SK-N-MC (cell line): ENCODE data around the gene ZNF564.

Source experiments
- EZH2 ChIP-seq: fragments of 200-600 bp; sonication (generic); IDR thresholded peaks from one replicate; pipeline ENCODE4 v1.6.1; 2017; ENCODE audit warnings: antibody characterized with exemption
- FOXP2 ChIP-seq: optimal IDR thresholded peaks from 2 replicates; pipeline ENCODE3; 2011; ENCODE audit warnings: mild to moderate bottlenecking, moderate library complexity; ENCODE audit not compliant: insufficient read depth; ENCODE audit errors: extremely low read length, control extremely low read depth
- POLR2AphosphoS5 ChIP-seq: IDR thresholded peaks from 2 replicates; pipeline ENCODE4 v1.6.1; 2012; ENCODE audit warnings: mild to moderate bottlenecking, low read depth, low read length, borderline replicate concordance

DNA sequence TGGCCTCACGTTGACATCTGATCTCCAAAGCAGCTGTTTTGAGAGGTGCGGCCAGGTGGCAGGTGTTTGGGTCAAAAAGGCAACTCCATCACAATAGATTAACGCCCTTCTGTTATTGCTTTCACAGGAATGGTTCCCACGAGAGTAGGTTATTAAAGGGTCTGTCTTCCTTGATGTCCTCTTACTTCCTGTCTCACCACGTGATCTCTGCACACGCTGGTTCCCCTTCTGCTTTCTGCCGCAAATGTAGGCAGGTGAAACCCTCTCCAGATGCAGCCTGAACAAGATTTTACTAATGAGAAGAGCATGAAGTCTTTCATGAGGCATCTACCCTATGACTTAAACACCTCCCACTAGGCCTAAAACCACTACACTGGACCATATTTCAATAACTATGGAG, 22.8 kb upstream of the ZNF564 start:
- TF ChIP-seq EZH2: no peak
- TF ChIP-seq FOXP2: no peak
- TF ChIP-seq POLR2AphosphoS5: no peak
